ENCODE data around the gene ANKRD44.

The ANKRD44 gene

GRCh38 chr2:197126630-197127352, 183.8 kb downstream of the ANKRD44 start:
- in situ Hi-C loops (cut with MboI; ENCODE audit: low sequenced_read_pairs): no loop called here

GRCh38 chr2:197124639-197125390, 185.8 kb downstream of the ANKRD44 start:
- in situ Hi-C loops (cut with MboI; ENCODE audit: low sequenced_read_pairs): no loop called here

- in situ Hi-C loops (cut with MboI; ENCODE audit: low sequenced_read_pairs): no loop called here
Observed at GRCh38 chr2:197122821-197123220, 187.8 kb downstream of the ANKRD44 start.

- in situ Hi-C loops (cut with MboI; ENCODE audit: low sequenced_read_pairs): no loop called here
Observed at GRCh38 chr2:197121756-197122385, 188.7 kb downstream of the ANKRD44 start.

- in situ Hi-C loops (cut with MboI; ENCODE audit: low sequenced_read_pairs): no loop called here
Observed at GRCh38 chr2:197121255-197121654, 189.3 kb downstream of the ANKRD44 start.

- in situ Hi-C loops (cut with MboI; ENCODE audit: low sequenced_read_pairs): no loop called here
Observed at GRCh38 chr2:197116306-197116879, 194.2 kb downstream of the ANKRD44 start.

- in situ Hi-C loops (cut with MboI; ENCODE audit: low sequenced_read_pairs): no loop called here
Observed at GRCh38 chr2:197115325-197115724, 195.3 kb downstream of the ANKRD44 start.

- in situ Hi-C loops (cut with MboI; ENCODE audit: low sequenced_read_pairs): no loop called here
Observed at GRCh38 chr2:197113275-197113711, 197.3 kb downstream of the ANKRD44 start.

- in situ Hi-C loops (cut with MboI; ENCODE audit: low sequenced_read_pairs): no loop called here
Observed at GRCh38 chr2:197109326-197109725, 201.3 kb downstream of the ANKRD44 start.

GRCh38 chr2:197108758-197109157, 201.8 kb downstream of the ANKRD44 start:
- in situ Hi-C loops (cut with MboI; ENCODE audit: low sequenced_read_pairs): no loop called here

- in situ Hi-C loops (cut with MboI; ENCODE audit: low sequenced_read_pairs): no loop called here
Observed at GRCh38 chr2:197107291-197108269, 203.0 kb downstream of the ANKRD44 start.

GRCh38 chr2:197103363-197103762, 207.2 kb downstream of the ANKRD44 start:
- in situ Hi-C loops (cut with MboI; ENCODE audit: low sequenced_read_pairs): no loop called here

- in situ Hi-C loops (cut with MboI; ENCODE audit: low sequenced_read_pairs): no loop called here
Observed at GRCh38 chr2:197102231-197102630, 208.3 kb downstream of the ANKRD44 start.

GRCh38 chr2:197101519-197101918, 209.1 kb downstream of the ANKRD44 start:
- in situ Hi-C loops (cut with MboI; ENCODE audit: low sequenced_read_pairs): no loop called here

GRCh38 chr2:197097578-197098366, 212.8 kb downstream of the ANKRD44 start:
- in situ Hi-C loops (cut with MboI; ENCODE audit: low sequenced_read_pairs): no loop called here

- in situ Hi-C loops (cut with MboI; ENCODE audit: low sequenced_read_pairs): no loop called here
Observed at GRCh38 chr2:197096649-197097048, 213.9 kb downstream of the ANKRD44 start.

GRCh38 chr2:197092431-197092830, 218.1 kb downstream of the ANKRD44 start:
- in situ Hi-C loops (cut with MboI; ENCODE audit: low sequenced_read_pairs): no loop called here

- in situ Hi-C loops (cut with MboI; ENCODE audit: low sequenced_read_pairs): no loop called here
Observed at GRCh38 chr2:197090742-197091367, 219.7 kb downstream of the ANKRD44 start.

- in situ Hi-C loops (cut with MboI; ENCODE audit: low sequenced_read_pairs): no loop called here
Observed at GRCh38 chr2:197089655-197090054, 220.9 kb downstream of the ANKRD44 start.

All from HL-60/S4 treated with retinoic acid at 250 ng/mL for 4 days and 3 days (cell line).